CD14-positive monocyte (primary cell): ENCODE results near the gene PTPN18. TPM values are rescaled to one million over a fixed set of nuclear protein-coding genes. Genes with fewer than 3 reads are reported as not detected.

Experiments used
- DNase-seq, 3 donors: peaks; one replicate each; pipeline ENCODE4 v3.0.0-alpha.2; 2011 to 2022
- H2AFZ ChIP-seq: 2 replicates; pipeline ENCODE4 v1.6.0; 2012; ENCODE audit warnings: mild to moderate bottlenecking, low read depth, low read length, inconsistent platforms; ENCODE audit not compliant: insufficient read depth, poor library complexity, severe bottlenecking
- H3K27ac ChIP-seq, 2 donors: 1 replicate in 1 of 2; 2 replicates in 1 of 2; pipeline ENCODE4 v1.5.1; 2012 to 2013; ENCODE audit warnings: low read length in 2 of 2, control low read depth in 1 of 2, inconsistent platforms in 1 of 2, low read depth in 1 of 2, mild to moderate bottlenecking in 1 of 2
- H3K27me3 ChIP-seq, 2 donors: one replicate each; pipeline versions ENCODE4 v1.6.0 to v1.6.1; 2011 to 2013; ENCODE audit warnings: low read length in 2 of 2; ENCODE audit not compliant: control insufficient read depth in 2 of 2, insufficient read depth in 2 of 2
- H3K36me3 ChIP-seq, 2 donors: replicated peaks in 1 of 2; 1 replicate in 1 of 2; 2 replicates in 1 of 2; pipeline versions ENCODE4 v1.5.1 to v1.6.1; 2012 to 2013; ENCODE audit warnings: low read length in 2 of 2, control low read depth in 1 of 2, inconsistent platforms in 1 of 2, mild to moderate bottlenecking in 1 of 2; ENCODE audit not compliant: insufficient read depth in 2 of 2, control insufficient read depth in 1 of 2
- H3K4me1 ChIP-seq, 2 donors: 1 replicate in 1 of 2; 2 replicates in 1 of 2; pipeline versions ENCODE4 v1.5.1 to v1.6.1; 2012 to 2013; ENCODE audit warnings: low read length in 2 of 2, control low read depth in 1 of 2, inconsistent platforms in 1 of 2, mild to moderate bottlenecking in 1 of 2, moderate library complexity in 1 of 2; ENCODE audit not compliant: insufficient read depth in 2 of 2, control insufficient read depth in 1 of 2
- H3K4me2 ChIP-seq: replicated peaks from 2 replicates; pipeline ENCODE3; 2012; ENCODE audit warnings: low read length, moderate library complexity, mild to moderate bottlenecking; ENCODE audit not compliant: poor library complexity, severe bottlenecking; ENCODE audit errors: extremely low read depth
- H3K4me3 ChIP-seq, 3 experiments: fragments of 200-600 bp in 1 of 3; sonication (generic) in 1 of 3; replicated peaks in 1 of 3; 1 replicate in 2 of 3; 2 replicates in 1 of 3; pipeline ENCODE4 v1.5.1; 2011 to 2013; ENCODE audit warnings: low read length in 3 of 3, mild to moderate bottlenecking in 3 of 3, control low read depth in 2 of 3, low read depth in 2 of 3, inconsistent platforms in 1 of 3, moderate library complexity in 1 of 3
- H3K79me2 ChIP-seq: 2 replicates; pipeline ENCODE4 v1.6.0; 2012; ENCODE audit warnings: mild to moderate bottlenecking, control low read depth, inconsistent platforms, low read length, moderate library complexity; ENCODE audit not compliant: insufficient read depth
- H3K9ac ChIP-seq: 2 replicates; pipeline ENCODE4 v1.6.0; 2017; ENCODE audit warnings: low read length, mild to moderate bottlenecking; ENCODE audit not compliant: insufficient read depth, poor library complexity, severe bottlenecking
- H3K9me3 ChIP-seq, 2 donors: replicated peaks in 1 of 2; 1 replicate in 1 of 2; 2 replicates in 1 of 2; pipeline versions ENCODE4 v1.5.1 to v1.6.1; 2012 to 2013; ENCODE audit warnings: low read length in 2 of 2, control low read depth in 1 of 2; ENCODE audit not compliant: control insufficient read depth in 1 of 2, insufficient read depth in 1 of 2
- H4K20me1 ChIP-seq: 2 replicates; pipeline ENCODE4 v1.6.0; 2012; ENCODE audit warnings: mild to moderate bottlenecking, low read length, control low read depth, moderate library complexity; ENCODE audit not compliant: insufficient read depth
- H3K27ac Mint-ChIP-seq, 7 donors: one replicate each; pipeline ENCODE4 v1.8.0; 2020; ENCODE audit warnings: mild to moderate bottlenecking in 7 of 7, mixed read lengths in 7 of 7, moderate library complexity in 6 of 7, inconsistent platforms in 2 of 7
- H3K27me3 Mint-ChIP-seq, 3 donors: one replicate each; pipeline ENCODE4 v1.8.0; 2021 to 2022; ENCODE audit warnings: low read depth in 3 of 3, mild to moderate bottlenecking in 3 of 3, mixed read lengths in 3 of 3, moderate library complexity in 3 of 3, inconsistent platforms in 1 of 3
- H3K36me3 Mint-ChIP-seq, 2 donors: one replicate each; pipeline ENCODE4 v1.8.0; 2020; ENCODE audit warnings: mixed read lengths in 2 of 2, inconsistent platforms in 1 of 2, mild to moderate bottlenecking in 1 of 2
- H3K4me1 Mint-ChIP-seq: one replicate; pipeline ENCODE4 v1.8.0; 2020; ENCODE audit warnings: mild to moderate bottlenecking, mixed read lengths
- H3K4me3 Mint-ChIP-seq, 2 donors: one replicate each; pipeline ENCODE4 v1.8.0; 2020; ENCODE audit warnings: mild to moderate bottlenecking in 2 of 2, mixed read lengths in 2 of 2, moderate library complexity in 1 of 2
- H3K9me3 Mint-ChIP-seq, 7 donors: one replicate each; pipeline ENCODE4 v1.8.0; 2020 to 2022; ENCODE audit warnings: mixed read lengths in 7 of 7, mild to moderate bottlenecking in 6 of 7, moderate library complexity in 6 of 7, inconsistent platforms in 2 of 7
- WGBS: methylation state at CpG from one replicate; pipeline ENCODE4 v1.1.5; 2013; ENCODE audit warnings: missing lambda C conversion rate; ENCODE audit not compliant: insufficient coverage; 5-methylcytosine and 5-hydroxymethylcytosine counted together
- intact Hi-C, 2 donors: fragments of 100-400 bp; cut with micrococcal nuclease; formaldehyde crosslinking; loops; one replicate each; pipeline versions ENCODE4 v1.15.0 to v1.15.1; 2023
- polyA plus RNA-seq, 3 donors: library from polyadenylated mRNA; depleted of rRNA in 1 of 3; unstranded in 2 of 3; stranded (reverse) in 1 of 3; fragments of 300-500 nt in 2 of 3; fragments of >200 nt in 1 of 3; fragmentation: Illumina TruSeq in 2 of 3; gene quantifications; 1 replicate in 2 of 3; 2 replicates in 1 of 3; pipeline ENCODE4 v1.2.3, GENCODE V29; 2012 to 2021
- TF ChIP-seq, protein P1 (sequence below): fragments of 200-600 bp; IDR thresholded peaks from one replicate; pipeline ENCODE4 v1.8.0; 2022; ENCODE audit warnings: antibody characterized with exemption, mild to moderate bottlenecking

PTPN18 gene
- polyA plus RNA-seq, 3 donors: 72.2 to 365 (median 102) TPM

DNA sequence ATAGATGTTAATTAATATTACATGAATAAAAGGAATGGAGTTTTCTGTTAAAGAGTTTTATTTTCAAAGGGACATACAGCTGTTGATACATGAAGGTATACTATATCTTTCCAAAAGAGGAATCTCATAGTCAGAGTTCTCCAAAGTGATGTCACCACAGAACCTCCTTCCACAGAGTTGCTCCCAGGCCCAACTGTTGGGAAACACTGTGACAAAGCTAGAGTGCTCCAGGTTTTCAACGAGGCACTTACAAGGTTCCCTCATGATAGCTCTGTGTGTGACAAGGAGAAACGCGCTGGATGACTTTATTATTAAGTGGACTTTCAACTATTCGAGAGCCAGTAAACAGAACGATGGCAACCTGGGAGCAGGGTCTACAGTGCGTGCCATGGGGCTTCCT, 33.5 kb downstream of the PTPN18 start:
- peak overlapping the region in 1 of 7 donors; percentile 11 for H3K27ac Mint-ChIP-seq
- H3K27me3 Mint-ChIP-seq: peaks cover 2 to 5% (median 4%) of the 10 kb centered on the region in 3 donors
- peak in 1 of 3 donors; percentile 5 for DNase-seq
- peaks cover 47% of the 10 kb centered on the region for H3K4me1 Mint-ChIP-seq
- WGBS: 100% methylated on average over 3 of the region's 6 CpGs
- H3K4me3 Mint-ChIP-seq: no peak overlapping the region
- TF ChIP-seq, protein P1, sequence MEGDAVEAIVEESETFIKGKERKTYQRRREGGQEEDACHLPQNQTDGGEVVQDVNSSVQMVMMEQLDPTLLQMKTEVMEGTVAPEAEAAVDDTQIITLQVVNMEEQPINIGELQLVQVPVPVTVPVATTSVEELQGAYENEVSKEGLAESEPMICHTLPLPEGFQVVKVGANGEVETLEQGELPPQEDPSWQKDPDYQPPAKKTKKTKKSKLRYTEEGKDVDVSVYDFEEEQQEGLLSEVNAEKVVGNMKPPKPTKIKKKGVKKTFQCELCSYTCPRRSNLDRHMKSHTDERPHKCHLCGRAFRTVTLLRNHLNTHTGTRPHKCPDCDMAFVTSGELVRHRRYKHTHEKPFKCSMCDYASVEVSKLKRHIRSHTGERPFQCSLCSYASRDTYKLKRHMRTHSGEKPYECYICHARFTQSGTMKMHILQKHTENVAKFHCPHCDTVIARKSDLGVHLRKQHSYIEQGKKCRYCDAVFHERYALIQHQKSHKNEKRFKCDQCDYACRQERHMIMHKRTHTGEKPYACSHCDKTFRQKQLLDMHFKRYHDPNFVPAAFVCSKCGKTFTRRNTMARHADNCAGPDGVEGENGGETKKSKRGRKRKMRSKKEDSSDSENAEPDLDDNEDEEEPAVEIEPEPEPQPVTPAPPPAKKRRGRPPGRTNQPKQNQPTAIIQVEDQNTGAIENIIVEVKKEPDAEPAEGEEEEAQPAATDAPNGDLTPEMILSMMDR: no peak
- no peak overlapping the region for H3K9ac ChIP-seq
- H3K27me3 ChIP-seq: no peaks in the 10 kb centered on the region
- H3K36me3 ChIP-seq: no peaks in the 10 kb centered on the region
- H3K4me3 ChIP-seq: no peak overlapping the region
- H4K20me1 ChIP-seq: no peaks in the 10 kb centered on the region
- peaks cover 0 to 3% (median 0%) of the 10 kb centered on the region in 7 donors for H3K9me3 Mint-ChIP-seq
- H3K4me1 ChIP-seq: peaks cover 41 to 46% of the 10 kb centered on the region in 2 donors
- peak overlapping the region in 1 of 2 donors; percentile 97 for H3K27ac ChIP-seq
- no peak overlapping the region for H2AFZ ChIP-seq
- H3K9me3 ChIP-seq: no peaks in the 10 kb centered on the region
- H3K36me3 Mint-ChIP-seq: peaks cover 14 to 24% of the 10 kb centered on the region in 2 donors
- H3K4me2 ChIP-seq: no peak overlapping the region
- intact Hi-C loops: no loop called here
- peaks cover 6% of the 10 kb centered on the region for H3K79me2 ChIP-seq

DNA sequence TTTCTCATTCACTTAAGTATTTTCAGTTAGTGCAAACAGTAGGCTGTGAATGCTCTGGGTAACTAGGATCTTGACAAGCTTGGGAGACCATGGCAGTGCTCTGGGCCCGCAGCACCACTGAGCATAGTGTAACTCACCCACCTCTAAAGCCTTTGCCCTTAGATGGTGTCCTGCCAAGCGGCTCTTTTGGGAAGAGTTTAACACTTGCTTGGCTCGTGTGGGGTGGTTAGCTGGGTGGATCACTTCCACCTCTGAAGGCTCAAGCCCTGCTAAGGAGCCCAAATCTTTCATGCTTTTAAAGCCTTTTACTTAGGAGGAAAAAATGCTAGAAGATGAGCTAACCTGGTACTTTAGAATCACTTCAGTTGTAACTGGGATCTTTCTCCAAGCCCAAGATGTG, 33.9 kb downstream of the PTPN18 start:
- peaks cover 46% of the 10 kb centered on the region for H3K4me1 Mint-ChIP-seq
- Histone ChIP-seq H4K20me1 (no peaks in the 10 kb centered on the region), H3K4me3 (peak overlapping the region in 1 of 3 experiments; percentile 88), H3K9me3 (no peaks in the 10 kb centered on the region), H3K4me2 (peak overlapping the region; percentile 96), H2AFZ (peak overlapping the region; percentile 95), H3K79me2 (peaks cover 6% of the 10 kb centered on the region), H3K9ac (no peak overlapping the region), H3K4me1 (peaks cover 41 to 44% of the 10 kb centered on the region in 2 donors), H3K36me3 (no peaks in the 10 kb centered on the region), H3K27ac (peak overlapping the region in 1 of 2 donors; percentile 97), H3K27me3 (no peaks in the 10 kb centered on the region)
- DNase-seq: no peak
- H3K9me3 Mint-ChIP-seq: peaks cover 0 to 3% (median 0%) of the 10 kb centered on the region in 7 donors
- TF ChIP-seq, protein P1: no peak
- WGBS: 100% methylated on average over 1 of the region's 3 CpGs
- peaks cover 2 to 5% (median 4%) of the 10 kb centered on the region in 3 donors for H3K27me3 Mint-ChIP-seq
- H3K36me3 Mint-ChIP-seq: peaks cover 14 to 24% of the 10 kb centered on the region in 2 donors
- intact Hi-C loops: no loop called here
- peak overlapping the region in 5 of 7 donors; percentile 92 to 99 (median 98) for H3K27ac Mint-ChIP-seq
- H3K4me3 Mint-ChIP-seq: no peak overlapping the region
